WI38 (cell line): Measurements from ENCODE around the gene RNF6.

Experiments used
- H3K4me3 ChIP-seq: 2 replicates; pipeline ENCODE4 v1.5.1; 2011; ENCODE audit warnings: low read depth, mild to moderate bottlenecking, control low read depth, low read length
- CTCF ChIP-seq: IDR thresholded peaks from 2 replicates; pipeline ENCODE4 v1.5.1; 2012; ENCODE audit warnings: low read depth, mild to moderate bottlenecking, control low read depth, low read length

Gene RNF6

GRCh38 chr13:26247011-26247410 is 24.9 kb upstream of the RNF6 start:
- H3K4me3 ChIP-seq, result no peak overlapping the region

GRCh38 chr13:26246154-26246553 is 24.0 kb upstream of the RNF6 start:
- no peak for TF ChIP-seq CTCF
- H3K4me3 ChIP-seq, result no peak overlapping the region

More at GRCh38 chr13:26247011-26247410, 24.9 kb upstream of the RNF6 start:
- no peak for TF ChIP-seq CTCF

- no peak overlapping the region for H3K4me3 ChIP-seq
- no peak for TF ChIP-seq CTCF
Observed at GRCh38 chr13:26236296-26236695, 14.2 kb upstream of the RNF6 start.

- no peak for TF ChIP-seq CTCF
Observed at GRCh38 chr13:26230703-26231102, 8.6 kb upstream of the RNF6 start.

GRCh38 chr13:26229080-26229615 is 7.0 kb upstream of the RNF6 start:
- TF ChIP-seq CTCF, result no peak

More at GRCh38 chr13:26230703-26231102, 8.6 kb upstream of the RNF6 start:
- H3K4me3 ChIP-seq, result no peak overlapping the region

GRCh38 chr13:26228096-26228495 is 6.0 kb upstream of the RNF6 start:
- H3K4me3 ChIP-seq, result no peak overlapping the region
- TF ChIP-seq CTCF, result no peak

More at GRCh38 chr13:26229080-26229615, 7.0 kb upstream of the RNF6 start:
- H3K4me3 ChIP-seq, result no peak overlapping the region

GRCh38 chr13:26227166-26227971 is 5.3 kb upstream of the RNF6 start:
- no peak overlapping the region for H3K4me3 ChIP-seq
- TF ChIP-seq CTCF, result no peak
